Head of caudate nucleus (tissue), 42 donors: ENCODE data around the gene HECW1.
"Not testable (repeated sequence)": the region's sequence is repeated elsewhere in the genome, so short reads cannot be mapped to it uniquely, and the experiment has no call there.

Experiments used
- DNase-seq, 42 donors: peaks; one replicate each; pipeline versions ENCODE4 v3.0.0 to v3.0.0-alpha.2; 2020 to 2021; ENCODE audit warnings: mixed read lengths in 7 of 42
- intact Hi-C: fragments of 100-400 bp; cut with DNase I; formaldehyde crosslinking; loops from one replicate; pipeline ENCODE4 v1.15.0; 2022

Gene HECW1

GRCh38 chr7:43317075-43317474, 204.6 kb downstream of the HECW1 start:
- no peak for DNase-seq
- intact Hi-C loops = no loop called here

- intact Hi-C loops = no loop called here
- DNase-seq = no peak
Measured at GRCh38 chr7:43318188-43318770, 205.8 kb downstream of the HECW1 start.

DNA sequence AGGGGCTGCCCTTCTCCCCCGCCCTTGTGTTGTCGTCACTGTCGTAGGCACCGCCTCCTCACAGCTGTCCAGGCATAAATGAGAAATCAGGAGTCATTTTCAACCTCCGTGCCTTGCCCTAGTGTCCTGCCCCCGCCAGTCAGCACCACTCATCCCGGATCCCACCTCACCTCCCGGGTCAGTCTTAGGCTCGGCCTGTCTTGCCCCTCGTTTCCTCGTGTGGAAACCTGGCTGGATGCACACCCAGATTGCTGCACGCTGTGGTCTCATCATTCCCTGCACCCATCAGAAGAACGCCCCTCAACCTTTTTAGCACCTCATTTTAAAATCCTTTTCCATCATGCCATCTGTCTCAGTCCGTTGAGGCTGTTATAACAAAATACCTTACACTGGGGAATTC, 213.1 kb downstream of the HECW1 start:
- DNase-seq = no peak
- intact Hi-C loops = no loop called here

- intact Hi-C loops = no loop called here
- no peak for DNase-seq
Measured at GRCh38 chr7:43328336-43328735, 215.9 kb downstream of the HECW1 start.

DNA sequence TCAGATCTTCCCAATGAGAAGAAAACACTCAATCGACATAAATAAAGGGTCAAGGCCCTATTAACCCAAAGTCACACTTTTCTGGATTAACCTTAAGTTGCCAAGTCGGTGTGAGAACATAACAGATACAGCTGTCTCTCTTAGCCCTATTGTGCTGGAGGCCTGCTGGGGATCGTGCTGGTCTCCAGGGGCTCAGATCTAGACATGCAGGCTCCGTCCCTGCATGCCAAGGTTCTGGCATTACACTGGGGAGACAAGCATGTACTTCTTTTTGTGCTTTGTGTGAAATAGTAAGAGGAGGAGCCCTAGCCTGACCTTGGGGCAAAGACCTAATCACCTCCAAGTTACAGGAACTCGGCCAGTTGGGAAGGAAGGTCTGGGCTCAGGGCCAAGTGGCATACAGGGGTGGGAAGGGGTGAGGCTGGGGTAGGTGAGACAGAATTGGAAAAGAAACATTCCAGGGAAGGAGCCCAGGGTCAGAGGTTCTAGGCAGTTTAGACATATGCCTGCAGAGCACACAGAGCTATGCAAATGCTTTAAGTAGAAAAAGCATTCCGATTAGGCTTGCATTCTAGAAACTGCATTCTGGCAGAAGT, 216.4 kb downstream of the HECW1 start:
- intact Hi-C loops = no loop called here
- DNase-seq = no peak

DNA sequence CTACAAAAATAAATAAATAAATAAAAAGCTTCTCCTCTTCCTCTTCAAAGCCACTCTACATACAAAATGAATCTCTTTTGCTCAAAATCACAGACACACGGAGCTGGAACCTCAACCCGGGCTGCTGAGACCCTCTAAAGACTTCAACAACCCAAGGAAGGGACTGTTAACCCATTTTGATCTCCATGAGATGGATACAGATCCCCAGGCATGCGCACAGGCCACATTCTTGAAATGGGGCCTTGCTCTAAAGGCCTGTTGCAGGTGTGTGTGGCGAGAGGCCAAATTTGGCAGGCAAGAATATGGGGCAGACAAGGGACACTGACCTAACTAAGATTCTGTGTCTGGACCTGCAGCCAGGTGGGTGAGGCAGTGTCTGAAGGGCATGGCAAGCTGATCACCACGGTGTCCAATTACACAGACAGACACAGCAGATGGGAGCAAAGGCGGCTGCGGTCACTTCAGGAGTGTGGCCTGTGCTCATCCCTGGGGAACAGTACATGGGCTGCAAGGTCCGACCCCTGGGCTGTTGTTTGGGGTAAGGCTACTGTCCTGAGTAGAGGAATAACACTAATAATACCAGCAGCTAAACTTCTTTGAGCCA, 219.8 kb downstream of the HECW1 start:
- intact Hi-C loops = no loop called here
- DNase-seq = no peak

DNA sequence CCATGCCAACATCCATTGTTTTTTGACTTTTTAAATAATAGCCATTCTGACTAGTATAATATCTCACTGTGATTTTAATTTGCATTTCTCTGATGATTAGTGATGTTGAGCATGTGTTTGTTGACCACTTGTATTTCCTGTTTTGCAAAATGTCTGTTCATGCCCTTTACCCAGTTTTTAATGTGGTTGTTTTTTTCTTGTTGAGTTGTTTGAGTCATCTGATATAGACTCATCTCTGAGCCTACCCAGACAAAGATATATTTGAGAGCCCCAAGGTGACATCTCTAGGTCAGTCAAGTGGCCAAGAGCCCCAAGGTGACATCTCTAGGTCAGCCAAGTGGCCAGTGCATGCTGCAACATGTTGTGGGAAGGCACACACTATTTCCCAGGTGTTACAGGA, 224.7 kb downstream of the HECW1 start:
- no peak for DNase-seq
- intact Hi-C loops = no loop called here

- no peak for DNase-seq
- intact Hi-C loops = no loop called here
Measured at GRCh38 chr7:43337811-43338210, 225.4 kb downstream of the HECW1 start.

- DNase-seq = no peak
- intact Hi-C loops = no loop called here
Measured at GRCh38 chr7:43341132-43341531, 228.7 kb downstream of the HECW1 start.

DNA sequence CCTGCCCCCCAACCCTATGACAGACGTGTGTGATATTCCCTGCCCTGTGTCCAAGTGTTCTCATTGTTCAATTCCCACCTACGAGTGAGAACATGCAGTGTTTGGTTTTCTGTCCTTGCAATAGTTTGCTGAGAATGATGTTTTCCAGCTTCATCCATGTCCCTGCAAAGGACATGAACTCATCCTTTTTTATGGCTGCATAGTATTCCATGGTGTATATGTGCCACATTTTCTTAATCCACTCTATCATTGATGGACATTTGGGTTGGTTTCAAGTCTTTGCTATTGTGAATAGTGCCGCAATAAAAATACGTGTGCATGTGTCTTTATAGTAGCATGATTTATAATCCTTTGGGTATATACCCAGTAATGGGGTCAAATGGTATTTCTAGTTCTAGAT, 231.0 kb downstream of the HECW1 start:
- intact Hi-C loops, DNase-seq: not testable (repeated sequence)

- intact Hi-C loops, DNase-seq: not testable (repeated sequence)
Measured at GRCh38 chr7:43345696-43346095, 233.2 kb downstream of the HECW1 start.

- intact Hi-C loops = no loop called here
- no peak for DNase-seq
Measured at GRCh38 chr7:43351683-43352082, 239.2 kb downstream of the HECW1 start.

DNA sequence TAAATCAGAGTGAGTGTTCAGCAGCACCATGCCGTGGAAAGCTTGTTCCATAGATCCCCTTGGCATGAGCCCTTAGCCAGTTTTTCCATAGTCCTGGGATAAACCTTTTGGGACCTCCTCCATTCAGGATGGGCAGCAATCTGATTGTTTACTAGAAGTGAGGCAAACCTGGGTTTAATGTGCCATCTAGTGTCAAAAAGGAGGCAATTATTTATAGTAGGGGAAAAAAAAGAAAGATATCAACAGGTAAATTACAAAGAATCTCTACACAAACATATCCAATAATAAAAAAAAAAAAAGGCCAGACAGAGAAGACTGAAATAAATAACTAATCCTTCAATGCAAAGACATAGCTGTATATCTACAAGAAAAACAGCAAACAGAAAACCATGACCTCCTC, 241.5 kb downstream of the HECW1 start:
- intact Hi-C loops = no loop called here
- no peak for DNase-seq

DNA sequence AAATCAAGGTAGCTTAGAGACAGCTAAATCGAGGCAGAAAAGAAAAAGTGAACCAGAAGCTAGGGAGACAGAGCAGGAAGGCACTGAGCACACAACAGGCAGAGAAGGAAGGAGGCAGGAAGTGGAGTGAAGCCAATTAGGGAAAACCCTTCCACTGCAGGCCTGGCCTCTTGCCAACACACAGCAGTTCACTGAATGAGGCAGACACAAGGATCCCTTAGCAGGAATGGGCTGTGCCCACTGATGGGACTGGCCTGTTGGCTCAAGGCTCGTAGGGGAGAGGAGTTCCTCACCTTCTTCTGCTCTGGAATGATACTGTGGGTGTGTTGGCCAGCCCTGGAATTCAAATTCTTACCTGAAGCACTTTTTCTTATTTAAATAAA, 250.2 kb downstream of the HECW1 start:
- intact Hi-C loops = no loop called here
- peak in 6 of 42 donors; percentile 8 to 47 (median 22) for DNase-seq

- DNase-seq = no peak
- intact Hi-C loops = no loop called here
Measured at GRCh38 chr7:43363035-43363791, 250.8 kb downstream of the HECW1 start.

DNA sequence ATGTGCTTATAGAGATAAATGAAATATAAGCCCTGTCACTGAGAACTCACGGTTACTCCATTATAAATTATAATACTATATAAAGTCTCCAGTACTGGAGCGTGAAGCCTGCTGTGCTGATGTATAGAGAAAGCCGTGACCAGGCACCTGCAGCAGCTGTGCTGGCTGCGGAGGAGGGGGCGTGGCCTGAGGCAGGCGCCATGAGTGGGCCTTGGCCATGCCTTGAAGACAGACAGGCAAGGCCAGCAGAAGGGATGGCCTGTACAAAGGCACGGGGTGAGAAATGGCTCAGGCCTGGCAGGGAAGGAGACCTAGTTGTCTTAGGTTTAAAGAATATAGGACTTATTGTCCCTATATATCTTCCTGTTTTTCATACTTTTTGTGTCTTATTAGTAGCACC, 251.9 kb downstream of the HECW1 start:
- DNase-seq = no peak
- intact Hi-C loops = no loop called here

- DNase-seq = no peak
- intact Hi-C loops = no loop called here
Measured at GRCh38 chr7:43372676-43373355, 260.4 kb downstream of the HECW1 start.

DNA sequence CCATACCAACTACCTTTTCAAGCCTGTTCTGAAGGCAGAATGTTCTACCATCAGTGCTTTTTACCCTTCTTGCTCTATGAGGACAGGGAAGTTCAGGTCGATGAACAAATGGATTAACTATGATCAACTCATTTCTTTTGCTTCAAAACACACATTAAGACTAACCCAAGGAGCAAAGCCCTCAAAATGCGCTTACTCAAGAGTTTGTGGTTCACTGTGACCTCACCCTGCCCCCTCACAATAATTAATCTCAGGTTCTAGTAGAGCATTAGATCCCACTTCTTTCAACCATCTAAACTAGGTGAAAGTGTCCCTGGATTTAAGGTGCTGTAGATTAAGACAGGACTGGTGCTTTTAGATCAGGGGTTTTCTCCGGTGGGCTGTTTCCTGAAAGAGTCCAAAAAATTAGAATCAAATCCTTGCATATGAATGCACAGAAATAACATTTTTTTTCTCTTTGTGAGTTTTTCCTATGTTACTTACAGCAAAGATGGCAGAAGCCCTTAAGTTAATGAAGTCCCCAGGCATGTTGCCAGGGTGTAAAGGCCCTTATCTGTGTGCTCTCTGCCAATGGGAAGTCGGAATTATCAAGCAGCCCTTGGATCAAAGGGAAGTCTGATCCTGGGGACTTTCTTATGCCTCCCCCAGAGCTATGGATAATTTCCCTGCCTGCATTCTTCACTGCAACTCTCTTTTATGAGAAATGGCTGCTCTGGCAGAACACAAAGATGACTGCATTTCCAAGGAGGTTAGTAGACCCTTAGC, 264.9 kb downstream of the HECW1 start:
- intact Hi-C loops = no loop called here
- no peak for DNase-seq

GRCh38 chr7:43379210-43379609, 266.8 kb downstream of the HECW1 start:
- intact Hi-C loops = no loop called here
- DNase-seq = no peak
